SK-N-MC (cell line): Measurements from ENCODE around the gene SNPH.

Experiments used
- EZH2 ChIP-seq: fragments of 200-600 bp; sonication (generic); IDR thresholded peaks from one replicate; pipeline ENCODE4 v1.6.1; 2017; ENCODE audit warnings: antibody characterized with exemption
- FOXP2 ChIP-seq: optimal IDR thresholded peaks from 2 replicates; pipeline ENCODE3; 2011; ENCODE audit warnings: mild to moderate bottlenecking, moderate library complexity; ENCODE audit not compliant: insufficient read depth; ENCODE audit errors: extremely low read length, control extremely low read depth
- POLR2AphosphoS5 ChIP-seq: IDR thresholded peaks from 2 replicates; pipeline ENCODE4 v1.6.1; 2012; ENCODE audit warnings: mild to moderate bottlenecking, low read depth, low read length, borderline replicate concordance

GRCh38 chr20:1312308-1312707, 46.2 kb downstream of the SNPH start:
- TF ChIP-seq POLR2AphosphoS5 (no peak), EZH2 (no peak), FOXP2 (no peak)
